Prostate gland (tissue), 2 donors: ENCODE measurements around the gene BLM. TPM values are rescaled to one million over a fixed set of nuclear protein-coding genes. Genes with fewer than 3 reads are reported as not detected.

Source experiments
- DNase-seq: peaks from one replicate; pipeline ENCODE4 v3.0.0-alpha.2; 2019; ENCODE audit warnings: low spot score
- H3K27ac ChIP-seq, 2 donors: fragments of 200-600 bp; sonication (generic); 2 replicates each; pipeline ENCODE4 v1.5.1; 2017 to 2019
- H3K27me3 ChIP-seq: fragments of 200-600 bp; sonication (generic); replicated peaks from 2 replicates; pipeline ENCODE4 v1.5.1; 2019; ENCODE audit not compliant: insufficient read depth
- H3K36me3 ChIP-seq, 2 donors: fragments of 200-600 bp; sonication (generic); 1 replicate in 1 of 2; 2 replicates in 1 of 2; pipeline versions ENCODE4 v1.5.1 to v1.8.1; 2017 to 2019
- H3K4me1 ChIP-seq: fragments of 200-600 bp; sonication (generic); replicated peaks from 2 replicates; pipeline ENCODE4 v1.5.1; 2019
- H3K4me3 ChIP-seq, 2 donors: fragments of 200-600 bp; sonication (generic); 2 replicates each; pipeline ENCODE4 v1.5.1; 2017 to 2019
- H3K9me3 ChIP-seq: fragments of 200-600 bp; sonication (generic); 2 replicates; pipeline ENCODE4 v1.5.1; 2017
- CTCF ChIP-seq, 4 experiments: fragments of 200-600 bp in 2 of 4; fragments of 450-650 bp in 2 of 4; sonication (generic) in 2 of 4; IDR thresholded peaks; 1 replicate in 3 of 4; 2 replicates in 1 of 4; pipeline ENCODE4 v1.5.1; 2016 to 2019; ENCODE audit warnings: antibody characterized with exemption in 4 of 4, mild to moderate bottlenecking in 2 of 4, moderate library complexity in 2 of 4
- POLR2A ChIP-seq: fragments of 450-650 bp; IDR thresholded peaks from one replicate; pipeline ENCODE4 v1.6.1; 2016; ENCODE audit warnings: antibody characterized with exemption, mild to moderate bottlenecking
- POLR2AphosphoS5 ChIP-seq: sonication (generic); formaldehyde crosslinking; IDR thresholded peaks from one replicate; pipeline ENCODE4 v1.6.1; 2017; ENCODE audit warnings: antibody characterized with exemption
- whole genome bisulfite sequencing: methylation state at CpG from one replicate; pipeline ENCODE4 v1.1.5; 2018; 5-methylcytosine and 5-hydroxymethylcytosine counted together
- intact Hi-C: fragments of 100-400 bp; cut with DNase I; formaldehyde crosslinking; loops from one replicate; pipeline ENCODE4 v1.14.2; 2022
- small RNA-seq, 2 donors: library from RNA; depleted of rRNA; stranded (forward); fragments of <200 nt; gene quantifications; one replicate each; pipeline ENCODE3, GENCODE V24; 2016
- total RNA-seq, 2 donors: library from RNA; depleted of rRNA; stranded (reverse); fragments of >200 nt; gene quantifications; one replicate each; pipeline ENCODE4 v1.1.0, GENCODE V29; 2016

BLM gene
- total RNA-seq, 2 donors from 2014 or later = 1.4 to 4.9 TPM

GRCh38 chr15:90863987-90864386 is 146.8 kb downstream of the BLM start:
- no peak for TF ChIP-seq POLR2AphosphoS5
- TF ChIP-seq POLR2A = no peak
- no peak for TF ChIP-seq CTCF (IDR thresholded peaks at IDR 0.05)
- Histone ChIP-seq H3K9me3 (no peaks in the 10 kb centered on the region), H3K4me1 (peaks cover 5% of the 10 kb centered on the region), H3K36me3 (no peaks in the 10 kb centered on the region), H3K27ac (no peak overlapping the region), H3K27me3 (no peaks in the 10 kb centered on the region), H3K4me3 (no peak overlapping the region)
- intact Hi-C loops = no loop called here
- 94% methylated on average over 4 of the region's 4 CpGs for WGBS
- no peak for DNase-seq

GRCh38 chr15:90864507-90864906 is 147.4 kb downstream of the BLM start:
- no peak overlapping the region for H3K27ac ChIP-seq
- no peaks in the 10 kb centered on the region for H3K9me3 ChIP-seq
- no peak for DNase-seq
- H3K36me3 ChIP-seq = no peaks in the 10 kb centered on the region
- peaks cover 5% of the 10 kb centered on the region for H3K4me1 ChIP-seq
- intact Hi-C loops = no loop called here
- whole genome bisulfite sequencing = 89% methylated on average over 9 of the region's 10 CpGs
- no peak for TF ChIP-seq CTCF (IDR thresholded peaks at IDR 0.05)
- no peak for TF ChIP-seq POLR2AphosphoS5
- TF ChIP-seq POLR2A = no peak
- no peak overlapping the region for H3K4me3 ChIP-seq
- H3K27me3 ChIP-seq = no peaks in the 10 kb centered on the region

- intact Hi-C loops = no loop called here
- Histone ChIP-seq H3K27ac (peak overlapping the region in 1 of 2 donors; percentile 50), H3K27me3 (no peaks in the 10 kb centered on the region), H3K9me3 (no peaks in the 10 kb centered on the region), H3K36me3 (no peaks in the 10 kb centered on the region), H3K4me3 (no peak overlapping the region), H3K4me1 (no peaks in the 10 kb centered on the region)
- 88% methylated on average over 4 of the region's 4 CpGs for WGBS
- no peak for DNase-seq
- no peak for TF ChIP-seq POLR2A
- TF ChIP-seq POLR2AphosphoS5 = no peak
- no peak for TF ChIP-seq CTCF (IDR thresholded peaks at IDR 0.05)
Measured at GRCh38 chr15:90865702-90866101, 148.6 kb downstream of the BLM start.

Small RNAs within 50 kb of the gene (small RNA-seq; reads per million reads assigned to genes)
- 0 reads per million in 2 donors for gene RF00093
- 0 reads per million in 2 donors for gene RN7SL363P

Other genes starting within 250 kb of the BLM start
- gene CRTC3, start 187.4 kb upstream of the BLM start, total RNA-seq = 10 to 100 TPM; 26.6 to 87.8 TPM
- gene FURIN, start 151.2 kb downstream of the BLM start, total RNA-seq = 100 to 1,000 TPM in 1 of 2 donors, 10 to 100 TPM in 1; 92.8 to 154 TPM
- gene FES, start 167.2 kb downstream of the BLM start, total RNA-seq = 10 to 100 TPM; 22.8 to 33.9 TPM
- 100 to 1,000 TPM in 1 of 2 donors, 10 to 100 TPM in 1; 46.6 to 113 TPM for gene MAN2A2, start 186.0 kb downstream of the BLM start, total RNA-seq
- 10 to 100 TPM; 16.2 to 30.6 TPM for gene HDDC3, start 215.2 kb downstream of the BLM start, total RNA-seq
- gene UNC45A, start 217.9 kb downstream of the BLM start, total RNA-seq = 10 to 100 TPM; 52.2 to 70.1 TPM
- 10 to 100 TPM in 1 of 2 donors, 1 to 10 TPM in 1; 9.1 to 13.0 TPM for gene RCCD1, start 237.5 kb downstream of the BLM start, total RNA-seq